Measurements from ENCODE around the gene USP47. TPM values are rescaled to one million over a fixed set of nuclear protein-coding genes. Genes with fewer than 3 reads are reported as not detected.

Gene USP47
- total RNA-seq, 1 donor from 2014 or later: 63.5 TPM

GRCh38 chr11:12005061-12005460 lies 163.3 kb downstream of the USP47 start:
- no peak for DNase-seq

GRCh38 chr11:12005476-12005875 lies 163.7 kb downstream of the USP47 start:
- DNase-seq: peak; percentile 73

GRCh38 chr11:12006552-12007229 lies 164.9 kb downstream of the USP47 start:
- DNase-seq: no peak

GRCh38 chr11:12007230-12007593 lies 165.4 kb downstream of the USP47 start:
- no peak for DNase-seq

- DNase-seq: peak; percentile 33
Observed at GRCh38 chr11:12007769-12008737, 166.3 kb downstream of the USP47 start, which contains the start of gene DKK3. TSS of gene DKK3 (minus strand) at chr11:12008626. CDS start at chr11:12008582, 44 bp downstream.

Other genes with a start within 250 kb of the USP47 start
- gene GALNT18, start 220.0 kb upstream of the USP47 start, total RNA-seq: 158 and 213 TPM in 2 replicates
- gene DKK3, start 166.7 kb downstream of the USP47 start, total RNA-seq: 107 and 156 TPM in 2 replicates